ENCODE results near the gene COBL.

The COBL gene

DNA sequence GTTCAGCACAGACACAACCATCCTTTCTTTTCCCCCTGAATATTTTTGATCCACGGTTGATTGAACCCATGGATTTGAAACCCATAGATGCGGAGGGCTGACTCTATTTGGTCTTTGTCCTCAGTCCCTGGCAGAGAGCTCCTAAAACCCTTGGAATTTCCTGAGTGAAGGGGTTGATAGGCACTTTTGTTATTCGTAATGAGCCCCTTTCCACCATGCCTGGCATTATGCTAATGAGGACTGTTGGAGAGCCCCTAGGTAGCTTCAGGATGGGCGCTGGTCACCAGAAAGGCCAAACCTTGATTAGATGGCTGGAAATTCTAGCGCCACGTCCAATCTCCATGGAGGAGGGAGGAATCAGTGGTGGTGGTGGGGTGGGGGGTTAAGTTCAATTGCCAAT is 328.1 kb downstream of the COBL start:
- TF ChIP-seq, protein P1, sequence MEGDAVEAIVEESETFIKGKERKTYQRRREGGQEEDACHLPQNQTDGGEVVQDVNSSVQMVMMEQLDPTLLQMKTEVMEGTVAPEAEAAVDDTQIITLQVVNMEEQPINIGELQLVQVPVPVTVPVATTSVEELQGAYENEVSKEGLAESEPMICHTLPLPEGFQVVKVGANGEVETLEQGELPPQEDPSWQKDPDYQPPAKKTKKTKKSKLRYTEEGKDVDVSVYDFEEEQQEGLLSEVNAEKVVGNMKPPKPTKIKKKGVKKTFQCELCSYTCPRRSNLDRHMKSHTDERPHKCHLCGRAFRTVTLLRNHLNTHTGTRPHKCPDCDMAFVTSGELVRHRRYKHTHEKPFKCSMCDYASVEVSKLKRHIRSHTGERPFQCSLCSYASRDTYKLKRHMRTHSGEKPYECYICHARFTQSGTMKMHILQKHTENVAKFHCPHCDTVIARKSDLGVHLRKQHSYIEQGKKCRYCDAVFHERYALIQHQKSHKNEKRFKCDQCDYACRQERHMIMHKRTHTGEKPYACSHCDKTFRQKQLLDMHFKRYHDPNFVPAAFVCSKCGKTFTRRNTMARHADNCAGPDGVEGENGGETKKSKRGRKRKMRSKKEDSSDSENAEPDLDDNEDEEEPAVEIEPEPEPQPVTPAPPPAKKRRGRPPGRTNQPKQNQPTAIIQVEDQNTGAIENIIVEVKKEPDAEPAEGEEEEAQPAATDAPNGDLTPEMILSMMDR (IDR thresholded peaks at IDR 0.05; ENCODE audit: unreplicated experiment in 3 of 3): no peak
- Mint-ChIP-seq H3K9me3 (no peaks in the 10 kb centered on the region), H3K27ac (no peak overlapping the region), H3K36me3 (ENCODE audit: low read depth) (no peaks in the 10 kb centered on the region), H3K27me3 (ENCODE audit: low read depth) (peaks cover 7% of the 10 kb centered on the region), H3K4me3 (no peak overlapping the region), H3K4me1 (peaks cover 7% of the 10 kb centered on the region)

DNA sequence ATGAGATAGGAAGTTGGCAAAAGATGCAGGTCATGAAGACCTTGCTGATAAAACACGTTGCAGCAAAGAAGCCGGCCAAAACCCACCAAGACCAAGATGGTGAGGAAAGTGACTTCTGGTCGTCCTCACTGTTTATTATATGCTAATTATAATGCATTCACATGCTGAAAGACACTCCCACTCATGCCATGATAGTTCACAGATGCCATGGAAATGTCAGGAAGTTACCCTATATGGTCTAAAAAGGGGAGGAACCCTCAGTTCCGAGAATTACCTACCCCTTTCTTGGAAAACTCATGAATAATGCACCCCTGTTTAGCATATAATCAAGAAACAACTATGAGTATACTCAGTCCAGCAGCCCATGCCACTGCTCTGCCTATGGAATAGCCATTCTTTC is 331.5 kb downstream of the COBL start:
- no peaks in the 10 kb centered on the region for H3K9me3 Mint-ChIP-seq
- H3K4me1 Mint-ChIP-seq: no peaks in the 10 kb centered on the region
- H3K36me3 Mint-ChIP-seq (ENCODE audit: low read depth): no peaks in the 10 kb centered on the region
- peaks cover 7% of the 10 kb centered on the region for H3K27me3 Mint-ChIP-seq (ENCODE audit: low read depth)
- H3K4me3 Mint-ChIP-seq: no peak overlapping the region
- no peak overlapping the region for H3K27ac Mint-ChIP-seq
- TF ChIP-seq, protein P1 (IDR thresholded peaks at IDR 0.05; ENCODE audit: unreplicated experiment in 3 of 3): no peak

DNA sequence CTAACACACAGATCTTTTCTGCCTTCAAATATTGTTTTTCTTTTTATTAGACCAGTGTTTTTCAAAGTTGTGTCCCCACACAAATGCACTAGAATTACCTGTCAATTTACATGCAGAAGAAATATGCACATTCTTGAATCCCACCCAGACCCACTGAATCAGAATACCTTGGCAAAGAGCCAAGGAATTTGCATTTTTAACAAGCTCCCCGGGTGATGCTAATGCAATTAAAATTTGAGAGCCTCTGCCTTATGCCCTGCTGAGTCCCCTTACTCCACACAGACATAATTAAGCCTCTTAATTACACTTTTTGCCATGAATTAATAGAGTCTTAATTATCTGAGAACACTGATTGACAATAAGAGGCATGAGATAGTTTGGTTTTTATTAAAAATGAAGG is 332.8 kb downstream of the COBL start:
- Mint-ChIP-seq H3K9me3 (peaks cover 2% of the 10 kb centered on the region), H3K36me3 (ENCODE audit: low read depth) (no peaks in the 10 kb centered on the region), H3K27ac (no peak overlapping the region), H3K4me1 (no peaks in the 10 kb centered on the region), H3K27me3 (ENCODE audit: low read depth) (peaks cover 7% of the 10 kb centered on the region), H3K4me3 (no peak overlapping the region)
- TF ChIP-seq, protein P1 (IDR thresholded peaks at IDR 0.05; ENCODE audit: unreplicated experiment in 3 of 3): no peak

DNA sequence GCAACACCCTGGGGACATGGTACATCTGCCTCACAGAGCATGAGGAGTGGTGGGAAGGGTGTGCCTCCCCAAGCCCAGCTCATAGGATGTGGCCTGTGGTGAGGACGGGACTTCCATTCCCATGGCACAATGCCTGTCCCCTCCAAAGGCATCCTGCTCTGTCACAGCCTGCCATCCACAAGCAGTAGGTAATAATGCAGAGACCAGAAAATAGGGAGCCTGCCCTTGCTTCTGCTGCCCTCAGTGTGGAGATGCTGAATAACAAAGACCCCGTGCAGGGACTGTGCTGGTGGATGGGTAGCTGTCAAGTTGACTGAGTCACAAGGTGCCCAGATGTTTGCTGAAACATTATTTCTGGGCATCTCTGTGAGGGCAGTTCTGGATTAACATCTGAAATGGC is 334.0 kb downstream of the COBL start:
- Mint-ChIP-seq H3K9me3 (peaks cover 4% of the 10 kb centered on the region), H3K4me1 (no peaks in the 10 kb centered on the region), H3K36me3 (ENCODE audit: low read depth) (no peaks in the 10 kb centered on the region), H3K4me3 (no peak overlapping the region), H3K27ac (no peak overlapping the region), H3K27me3 (ENCODE audit: low read depth) (peaks cover 7% of the 10 kb centered on the region)
- TF ChIP-seq, protein P1 (IDR thresholded peaks at IDR 0.05; ENCODE audit: unreplicated experiment in 3 of 3): no peak

DNA sequence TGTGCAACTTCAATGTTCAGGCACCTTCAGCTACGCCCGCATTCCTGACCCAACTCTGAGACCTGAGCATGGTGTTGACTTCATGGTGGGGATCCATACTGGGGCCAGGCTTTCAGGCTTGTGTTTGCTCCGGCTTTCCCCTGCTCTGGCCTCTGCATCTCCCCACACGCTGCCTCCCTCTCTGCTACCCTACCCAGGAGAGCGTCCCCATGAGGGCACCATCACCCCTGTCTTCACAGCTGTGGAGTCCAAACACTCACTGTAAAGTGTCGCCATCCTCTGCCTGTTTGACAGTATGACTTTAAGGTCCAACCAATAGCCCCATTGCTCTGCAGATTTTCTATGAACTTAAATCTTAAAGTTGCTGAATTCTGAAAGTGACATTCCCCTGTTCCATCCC is 334.9 kb downstream of the COBL start:
- Mint-ChIP-seq H3K9me3 (peaks cover 4% of the 10 kb centered on the region), H3K36me3 (ENCODE audit: low read depth) (no peaks in the 10 kb centered on the region), H3K27me3 (ENCODE audit: low read depth) (peaks cover 7% of the 10 kb centered on the region), H3K27ac (no peak overlapping the region), H3K4me1 (no peaks in the 10 kb centered on the region), H3K4me3 (no peak overlapping the region)
- TF ChIP-seq, protein P1 (IDR thresholded peaks at IDR 0.05; ENCODE audit: unreplicated experiment in 3 of 3): no peak

DNA sequence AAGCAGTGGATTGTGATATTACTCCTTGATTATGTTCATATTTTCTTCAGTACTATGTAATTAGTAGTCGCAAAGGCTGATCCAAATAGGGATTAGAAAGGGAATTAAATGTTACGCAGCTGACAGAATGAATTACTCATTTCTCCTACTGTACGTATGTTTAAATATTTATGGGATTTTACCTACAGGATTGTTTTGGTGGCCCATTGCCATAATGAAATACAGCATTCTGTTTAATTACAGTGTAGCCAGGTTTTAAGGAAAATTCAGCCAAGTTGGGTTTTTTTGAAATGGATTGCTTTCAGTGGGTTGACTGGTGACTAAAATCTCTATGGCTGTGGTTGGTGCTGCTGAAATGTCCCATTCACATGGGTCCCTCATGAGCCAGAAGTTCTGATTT is 336.2 kb downstream of the COBL start:
- Mint-ChIP-seq H3K9me3 (peaks cover 10% of the 10 kb centered on the region), H3K4me1 (no peaks in the 10 kb centered on the region)

More for the DNA sequence above, 336.2 kb downstream of the COBL start:
- Mint-ChIP-seq H3K27me3 (ENCODE audit: low read depth) (peaks cover 5% of the 10 kb centered on the region), H3K4me3 (no peak overlapping the region), H3K36me3 (ENCODE audit: low read depth) (no peaks in the 10 kb centered on the region), H3K27ac (no peak overlapping the region)
- TF ChIP-seq, protein P1 (IDR thresholded peaks at IDR 0.05; ENCODE audit: unreplicated experiment in 3 of 3): no peak
